BJ (cell line): ENCODE results near the gene MACROH2A1. TPM values are rescaled to one million over a fixed set of nuclear protein-coding genes. Genes with fewer than 3 reads are reported as not detected.

Experiments used
- CTCF ChIA-PET: fragments of 350-600 bp; formaldehyde crosslinking; extraction: SDS; loops from one replicate; lab custom pipeline; 2021; ENCODE audit warnings: antibody characterized with exemption, inconsistent platforms; lab: Yijun Ruan, JAX
- POLR2A ChIA-PET: fragments of 300-600 bp; sonication (Branson Sonifier 250); formaldehyde crosslinking; extraction: SDS; loops from one replicate; lab custom pipeline; 2021; ENCODE audit warnings: antibody characterized with exemption; lab: Charles Lee
- DNase-seq: peaks from one replicate; pipeline ENCODE4 v3.0.0-alpha.2; 2011; ENCODE audit warnings: low read depth
- H3K27me3 ChIP-seq: 2 replicates; pipeline ENCODE4 v1.6.0; 2011; ENCODE audit warnings: low read length; ENCODE audit not compliant: control insufficient read depth, insufficient read depth
- H3K36me3 ChIP-seq: 2 replicates; pipeline ENCODE4 v1.5.1; 2011; ENCODE audit warnings: low read length; ENCODE audit not compliant: control insufficient read depth, insufficient read depth
- H3K4me3 ChIP-seq: 2 replicates; pipeline ENCODE4 v1.5.1; 2011; ENCODE audit warnings: low read depth, mild to moderate bottlenecking, control low read depth, low read length
- CTCF ChIP-seq: IDR thresholded peaks from 2 replicates; pipeline ENCODE4 v1.5.1; 2011; ENCODE audit warnings: low read depth, mild to moderate bottlenecking, control low read depth, inconsistent platforms, low read length, moderate library complexity; ENCODE audit not compliant: insufficient read depth
- polyA plus RNA-seq: library from polyadenylated mRNA; depleted of rRNA; stranded (reverse); fragments of >200 nt; gene quantifications from 2 replicates; pipeline ENCODE4 v1.2.3, GENCODE V29; 2011

Gene MACROH2A1
- polyA plus RNA-seq, 1 experiment: 96.0 TPM

GRCh38 chr5:135382106-135382790 is 16.8 kb downstream of the MACROH2A1 start:
- no peak for DNase-seq
- ChIA-PET POLR2A (no interaction called here), CTCF (interaction anchor here (0.6 to 1.9 kb wide), 2 partner anchors 26 to 68 kb away, joined by 3 to 4 read pairs; no protein-coding TSS in a partner anchor)
- H3K36me3 ChIP-seq: peaks cover 21% of the 10 kb centered on the region
- TF ChIP-seq CTCF: no peak
- no peaks in the 10 kb centered on the region for H3K27me3 ChIP-seq
- H3K4me3 ChIP-seq: no peak overlapping the region

DNA sequence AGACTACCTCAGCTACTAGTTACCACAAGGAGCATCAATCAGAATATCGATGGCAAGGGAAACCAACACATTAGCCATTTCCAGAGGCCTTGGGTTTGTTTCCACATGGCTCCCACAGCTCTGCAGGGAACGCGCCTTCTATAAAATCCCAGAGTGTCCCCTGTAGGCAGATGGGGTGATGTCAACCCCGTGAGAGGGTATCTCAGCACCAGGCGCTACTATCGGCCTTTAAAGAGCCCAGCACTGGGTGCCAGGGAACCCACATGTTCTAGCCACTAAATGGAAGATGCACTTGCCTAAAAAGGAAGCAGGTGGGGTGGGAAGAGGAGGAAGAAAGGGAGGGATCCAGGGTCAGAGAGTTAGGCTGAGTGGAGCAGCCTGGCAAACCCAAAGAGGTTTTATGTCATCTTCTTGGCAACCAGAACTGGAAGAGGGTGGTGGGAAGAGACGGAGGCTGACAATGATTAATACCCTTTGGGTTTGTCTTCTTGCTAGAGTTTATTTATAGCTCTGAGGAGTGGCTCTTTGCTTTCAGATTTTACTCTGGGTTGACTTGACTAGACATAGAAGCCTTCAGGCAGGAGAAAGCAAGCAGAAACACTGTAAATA is 19.9 kb downstream of the MACROH2A1 start:
- CTCF ChIA-PET: interaction anchor here (0.6 to 1.6 kb wide), 4 partner anchors 18 to 527 kb away, joined by 3 to 4 read pairs (median 4); no protein-coding TSS in a partner anchor

GRCh38 chr5:135377751-135378680 is 21.0 kb downstream of the MACROH2A1 start:
- POLR2A ChIA-PET: no interaction called here
- Histone ChIP-seq H3K4me3 (no peak overlapping the region), H3K27me3 (no peaks in the 10 kb centered on the region), H3K36me3 (peaks cover 6% of the 10 kb centered on the region; the same call in 1 of the 2 replicates)
- CTCF ChIA-PET: interaction anchor here (0.6 to 1.6 kb wide), 7 partner anchors 13 to 526 kb away, joined by 3 to 4 read pairs (median 3); no protein-coding TSS in a partner anchor
- DNase-seq: no peak
- no peak for TF ChIP-seq CTCF

More for the DNA sequence above, 19.9 kb downstream of the MACROH2A1 start:
- no peak for DNase-seq
- no peak for TF ChIP-seq CTCF
- POLR2A ChIA-PET: no interaction called here
- Histone ChIP-seq H3K4me3 (no peak overlapping the region), H3K27me3 (no peaks in the 10 kb centered on the region), H3K36me3 (peaks cover 6% of the 10 kb centered on the region; the same call in 1 of the 2 replicates)

- ChIA-PET CTCF (interaction anchor here (0.7 to 1.2 kb wide), 3 partner anchors 12 to 57 kb away, joined by 3 read pairs; no protein-coding TSS in a partner anchor), POLR2A (no interaction called here)
- Histone ChIP-seq H3K36me3 (peaks cover 3% of the 10 kb centered on the region; the same call in 1 of the 2 replicates), H3K27me3 (no peaks in the 10 kb centered on the region), H3K4me3 (no peak overlapping the region)
- no peak for DNase-seq
- TF ChIP-seq CTCF: no peak
These were observed 21.9 kb downstream of the MACROH2A1 start for GRCh38 chr5:135376961-135377624.
